Liver (tissue), 9 donors: Measurements from ENCODE around the gene KIF14. TPM values are rescaled to one million over a fixed set of nuclear protein-coding genes. Genes with fewer than 3 reads are reported as not detected.

Source experiments
- DNase-seq: peaks from one replicate; pipeline ENCODE4 v3.0.0-alpha.2; 2017; ENCODE audit warnings: low spot score
- H3K27ac ChIP-seq, 2 donors: one replicate each; pipeline ENCODE4 v1.7.0; 2013; ENCODE audit warnings: inconsistent platforms in 2 of 2, low read length in 2 of 2, control low read depth in 1 of 2, low read depth in 1 of 2, mild to moderate bottlenecking in 1 of 2
- H3K27me3 ChIP-seq, 4 donors: one replicate each; pipeline versions ENCODE4 v1.6.1 to v1.7.0; 2013; ENCODE audit warnings: low read length in 3 of 4, inconsistent platforms in 1 of 4, mild to moderate bottlenecking in 1 of 4, moderate library complexity in 1 of 4; ENCODE audit not compliant: control insufficient read depth in 4 of 4, insufficient read depth in 4 of 4
- H3K36me3 ChIP-seq, 4 donors: one replicate each; pipeline versions ENCODE4 v1.6.1 to v1.7.0; 2013; ENCODE audit warnings: low read length in 3 of 4, mild to moderate bottlenecking in 3 of 4, low read depth in 1 of 4, moderate library complexity in 1 of 4; ENCODE audit not compliant: control insufficient read depth in 4 of 4, insufficient read depth in 3 of 4
- H3K4me1 ChIP-seq, 4 donors: one replicate each; pipeline versions ENCODE4 v1.6.1 to v1.7.0; 2013; ENCODE audit warnings: low read length in 3 of 4, mild to moderate bottlenecking in 3 of 4, moderate library complexity in 1 of 4; ENCODE audit not compliant: control insufficient read depth in 4 of 4, insufficient read depth in 4 of 4
- H3K4me3 ChIP-seq, 3 donors: one replicate each; pipeline versions ENCODE4 v1.6.1 to v1.7.0; 2013; ENCODE audit warnings: low read length in 3 of 3, control low read depth in 1 of 3, low read depth in 1 of 3, mild to moderate bottlenecking in 1 of 3
- H3K9ac ChIP-seq, 2 donors: one replicate each; pipeline ENCODE4 v1.7.0; 2013; ENCODE audit warnings: low read length in 2 of 2, mild to moderate bottlenecking in 2 of 2, moderate library complexity in 2 of 2, control low read depth in 1 of 2, low read depth in 1 of 2
- H3K9me3 ChIP-seq, 4 donors: one replicate each; pipeline versions ENCODE4 v1.6.1 to v1.7.0; 2013; ENCODE audit warnings: low read length in 3 of 4; ENCODE audit not compliant: control insufficient read depth in 4 of 4
- ATF3 ChIP-seq: IDR thresholded peaks from 2 replicates; pipeline ENCODE4 v1.6.1; 2016; ENCODE audit warnings: antibody characterized with exemption
- CTCF ChIP-seq: fragments of 150-350 bp; IDR thresholded peaks from 2 replicates; pipeline ENCODE4 v1.5.1; 2017; ENCODE audit warnings: improper control_type of control experiment, low read depth, low read length; ENCODE audit not compliant: missing input control
- EGR1 ChIP-seq, 2 donors: IDR thresholded peaks; 2 replicates each; pipeline ENCODE4 v1.6.1; 2016 to 2018; ENCODE audit warnings: antibody characterized with exemption in 2 of 2, low read depth in 2 of 2
- FOXA1 ChIP-seq: IDR thresholded peaks from 2 replicates; pipeline ENCODE4 v1.6.1; 2016; ENCODE audit warnings: antibody characterized with exemption
- FOXA2 ChIP-seq: IDR thresholded peaks from 2 replicates; pipeline ENCODE4 v1.6.1; 2016; ENCODE audit warnings: antibody characterized with exemption
- GABPA ChIP-seq, 2 donors: IDR thresholded peaks in 1 of 2; conservative IDR thresholded peaks in 1 of 2; 2 replicates each; pipeline ENCODE4 v1.6.1; 2016; ENCODE audit warnings: antibody characterized with exemption in 2 of 2, mild to moderate bottlenecking in 1 of 2, moderate library complexity in 1 of 2
- HNF4A ChIP-seq, 2 donors: conservative IDR thresholded peaks; 2 replicates each; pipeline ENCODE4 v1.6.1; 2016; ENCODE audit warnings: antibody characterized with exemption in 2 of 2, mild to moderate bottlenecking in 2 of 2
- HNF4G ChIP-seq: IDR thresholded peaks from 2 replicates; pipeline ENCODE4 v1.6.1; 2016; ENCODE audit warnings: antibody characterized with exemption
- JUND ChIP-seq, 2 donors: IDR thresholded peaks; 2 replicates each; pipeline ENCODE4 v1.6.1; 2016; ENCODE audit warnings: antibody characterized with exemption in 2 of 2
- MAX ChIP-seq: IDR thresholded peaks from 2 replicates; pipeline ENCODE4 v1.6.1; 2016; ENCODE audit warnings: antibody characterized with exemption
- NR2F2 ChIP-seq: IDR thresholded peaks from 2 replicates; pipeline ENCODE4 v1.6.1; 2016; ENCODE audit warnings: antibody characterized with exemption
- RAD21 ChIP-seq, 2 donors: IDR thresholded peaks; 2 replicates each; pipeline ENCODE4 v1.6.1; 2016; ENCODE audit warnings: antibody characterized with exemption in 2 of 2, mild to moderate bottlenecking in 2 of 2
- REST ChIP-seq: IDR thresholded peaks from 2 replicates; pipeline ENCODE4 v1.6.1; 2016; ENCODE audit warnings: antibody characterized with exemption, mild to moderate bottlenecking
- RXRA ChIP-seq, 2 donors: IDR thresholded peaks; 2 replicates each; pipeline ENCODE4 v1.6.1; 2017 to 2018; ENCODE audit warnings: antibody characterized with exemption in 2 of 2, mild to moderate bottlenecking in 1 of 2
- SP1 ChIP-seq: IDR thresholded peaks from 2 replicates; pipeline ENCODE4 v1.6.1; 2018; ENCODE audit warnings: antibody characterized with exemption, mild to moderate bottlenecking
- TAF1 ChIP-seq: conservative IDR thresholded peaks from 2 replicates; pipeline ENCODE4 v1.6.1; 2016; ENCODE audit warnings: antibody characterized with exemption, mild to moderate bottlenecking
- YY1 ChIP-seq: IDR thresholded peaks from 2 replicates; pipeline ENCODE4 v1.6.1; 2016; ENCODE audit warnings: antibody characterized with exemption, mild to moderate bottlenecking
- ZBTB33 ChIP-seq: IDR thresholded peaks from 2 replicates; pipeline ENCODE4 v1.6.1; 2016; ENCODE audit warnings: antibody characterized with exemption
- WGBS: extraction: QIAGEN DNeasy Blood & Tissue Kit; methylation state at CpG from one replicate; pipeline ENCODE4 v1.1.7; 2013; 5-methylcytosine and 5-hydroxymethylcytosine counted together
- polyA plus RNA-seq, 2 donors: library from polyadenylated mRNA; stranded (reverse) in 1 of 2; unstranded in 1 of 2; fragments of 200-250 nt in 1 of 2; fragments of >200 nt in 1 of 2; fragmentation: Nextera tagmentation in 1 of 2; extraction: Ambion mirVana in 1 of 2; gene quantifications; one replicate each; pipeline versions ENCODE4 v1.2.1 to v1.2.3, GENCODE V29; 2013 to 2015
- total RNA-seq, 2 donors: library from RNA; depleted of rRNA; stranded (reverse); fragments of >200 nt; gene quantifications; one replicate each; pipeline ENCODE4 v1.2.3, GENCODE V29; 2014
- donor health status: healthy.
- donor health status: healthy.
- donor health status: healthy.
- donor health status: healthy.
- donor health status: healthy.

Gene KIF14
- total and polyA plus RNA-seq, 4 donors, result 0.13 to 8.8 (median 0.22) TPM

GRCh38 chr1:200660719-200661118 is 40.2 kb upstream of the KIF14 start:
- WGBS, result 88% methylated on average over 6 of the region's 6 CpGs
- Histone ChIP-seq H3K27me3 (no peaks in the 10 kb centered on the region), H3K4me3 (no peak overlapping the region), H3K9ac (no peak overlapping the region), H3K36me3 (peaks cover 6 to 39% (median 25%) of the 10 kb centered on the region in 4 donors), H3K4me1 (peaks cover 0 to 4% (median under 1%) of the 10 kb centered on the region in 4 donors), H3K27ac (no peak overlapping the region), H3K9me3 (no peaks in the 10 kb centered on the region)
- no peak for TF ChIP-seq REST
- TF ChIP-seq CTCF, result no peak
- no peak for TF ChIP-seq TAF1
- TF ChIP-seq JUND (IDR thresholded peaks at IDR 0.05), result no peak
- no peak for TF ChIP-seq FOXA1
- TF ChIP-seq YY1, result no peak
- TF ChIP-seq NR2F2, result no peak
- no peak for TF ChIP-seq ZBTB33
- no peak for TF ChIP-seq RAD21 (IDR thresholded peaks at IDR 0.05)
- TF ChIP-seq ATF3, result no peak
- TF ChIP-seq FOXA2, result no peak
- no peak for TF ChIP-seq MAX
- no peak for TF ChIP-seq HNF4G
- no peak for TF ChIP-seq RXRA (IDR thresholded peaks at IDR 0.05)
- TF ChIP-seq HNF4A (conservative IDR thresholded peaks at IDR 0.05), result no peak
- TF ChIP-seq GABPA (IDR thresholded peaks at IDR 0.05 in 1 of 2, conservative IDR thresholded peaks at IDR 0.05 in 1 of 2), result no peak
- no peak for DNase-seq

GRCh38 chr1:200659269-200659668 is 38.7 kb upstream of the KIF14 start:
- Histone ChIP-seq H3K9me3 (no peaks in the 10 kb centered on the region), H3K27ac (no peak overlapping the region), H3K27me3 (no peaks in the 10 kb centered on the region), H3K4me1 (peaks cover 0 to 3% (median 0%) of the 10 kb centered on the region in 4 donors), H3K36me3 (peaks cover 7 to 42% (median 24%) of the 10 kb centered on the region in 4 donors), H3K9ac (no peak overlapping the region), H3K4me3 (no peak overlapping the region)
- 100% methylated on average over 1 of the region's 1 CpG for WGBS
- DNase-seq, result no peak
- TF ChIP-seq JUND (IDR thresholded peaks at IDR 0.05), result no peak
- no peak for TF ChIP-seq ZBTB33
- TF ChIP-seq CTCF, result no peak
- TF ChIP-seq FOXA2, result no peak
- TF ChIP-seq SP1, result no peak
- TF ChIP-seq FOXA1, result no peak
- TF ChIP-seq RXRA (IDR thresholded peaks at IDR 0.05), result no peak
- no peak for TF ChIP-seq EGR1 (IDR thresholded peaks at IDR 0.05; ENCODE audit: low read depth in 2 of 2)
